CMK (cell line): ENCODE data around the gene NBPF1.
"Not testable (repeated sequence)": the region's sequence is repeated elsewhere in the genome, so short reads cannot be mapped to it uniquely, and the experiment has no call there.

Experiments
- DNase-seq: peaks from one replicate; pipeline ENCODE4 v3.0.0-alpha.2; 2010; ENCODE audit warnings: low read depth

NBPF1 gene

DNA sequence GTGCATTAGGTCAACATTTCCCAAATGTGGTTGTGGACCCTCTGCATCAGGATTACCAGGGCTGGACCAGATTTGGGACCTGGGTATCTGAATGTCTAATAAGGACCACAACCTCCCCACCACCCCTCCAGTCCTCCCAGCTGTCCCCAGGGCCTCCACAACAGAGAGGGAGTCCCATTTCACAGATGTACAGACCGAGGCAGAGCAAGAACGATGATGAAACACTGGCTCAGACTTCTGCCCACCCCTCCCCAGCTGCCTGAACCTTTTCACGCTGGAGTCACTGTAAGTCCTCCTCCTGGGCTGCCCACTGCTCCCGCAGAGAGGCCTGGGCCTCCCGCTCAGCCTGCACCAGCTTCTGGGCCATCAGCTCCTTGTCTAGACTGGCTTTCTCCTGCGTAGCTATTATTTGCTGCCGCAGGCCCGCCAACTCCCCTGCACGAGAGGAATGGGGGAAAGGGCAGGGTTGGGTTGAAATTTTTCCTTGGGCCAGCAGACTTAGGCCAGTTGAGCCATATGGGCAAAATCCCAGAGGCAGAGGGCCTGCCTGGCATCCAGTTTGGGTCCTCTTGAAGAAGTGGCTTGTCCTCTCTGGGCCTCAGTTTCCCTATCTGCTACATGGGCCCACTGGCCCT, 8.4 kb upstream of the NBPF1 start:
- DNase-seq, result not testable (repeated sequence)

DNA sequence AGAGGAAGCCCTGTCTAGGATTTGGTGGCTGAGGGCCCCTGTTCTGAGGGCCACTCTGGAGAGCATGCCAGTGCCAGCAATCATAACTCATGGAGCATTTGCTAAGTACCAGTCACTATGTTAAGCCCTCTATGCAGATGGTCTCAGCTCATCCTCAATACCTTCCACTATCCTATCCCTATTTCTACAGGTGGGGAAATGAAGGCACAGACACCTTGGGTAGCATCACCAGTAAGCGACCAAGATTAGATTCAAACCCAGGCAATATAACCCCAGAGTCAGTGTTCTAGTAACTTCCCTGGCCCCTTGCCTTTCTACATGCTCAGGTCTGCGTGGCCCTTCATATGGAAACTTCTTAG, 7.9 kb upstream of the NBPF1 start:
- DNase-seq, result no peak

DNA sequence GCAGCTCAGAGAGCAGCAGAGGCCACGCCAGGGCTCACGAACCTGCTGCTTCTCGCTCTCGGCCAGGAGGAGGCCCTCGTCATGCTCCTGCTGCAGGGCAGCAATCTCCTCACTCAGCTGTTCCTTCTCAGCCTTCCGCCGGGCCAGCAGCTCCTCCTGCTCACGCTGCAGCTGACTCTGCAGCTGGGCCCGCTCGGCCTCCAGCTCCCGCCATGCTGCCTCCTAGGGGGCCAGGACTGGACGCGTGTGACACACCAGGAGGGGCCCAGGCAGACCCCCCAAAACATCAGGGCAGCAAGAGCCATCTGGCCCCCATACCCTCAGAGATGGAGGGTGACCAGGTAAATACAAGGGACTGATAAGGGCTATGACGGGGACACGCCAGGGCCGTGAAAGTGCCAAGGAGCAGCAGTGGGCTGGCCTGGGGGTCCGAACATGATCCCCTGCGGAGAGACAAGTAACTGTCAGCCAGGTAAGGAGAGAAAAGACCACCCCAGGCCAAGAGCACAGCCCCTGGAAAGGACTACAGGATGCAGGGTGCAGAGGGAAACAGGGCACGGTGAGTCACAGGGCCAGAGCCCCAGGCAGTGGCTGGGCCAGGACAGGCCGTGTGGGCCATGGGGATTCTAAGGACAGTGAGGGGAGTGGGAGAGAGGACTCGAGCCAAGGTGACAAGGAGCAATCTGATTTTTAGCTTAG, 6.6 kb upstream of the NBPF1 start:
- not testable (repeated sequence) for DNase-seq

DNA sequence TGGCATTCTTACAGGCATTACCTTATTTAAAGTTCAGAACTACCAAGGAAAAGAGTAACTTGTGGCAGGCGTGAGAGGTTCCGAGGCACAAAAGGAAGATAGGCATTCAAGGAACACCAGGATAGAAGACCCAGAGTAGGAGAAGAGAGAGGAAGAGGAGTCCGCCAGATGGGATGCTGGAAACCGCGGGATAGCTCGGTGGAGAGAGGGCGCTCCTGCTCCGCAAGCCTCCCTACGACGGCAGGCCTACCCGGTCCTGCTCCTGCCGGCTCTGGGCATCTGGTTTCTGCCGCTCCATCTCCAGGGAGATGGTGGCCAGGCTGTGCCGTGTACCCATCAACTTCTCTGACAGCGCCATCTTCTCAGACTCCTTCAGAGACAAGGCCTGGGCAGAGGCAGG, 5.4 kb upstream of the NBPF1 start:
- DNase-seq, result no peak

DNA sequence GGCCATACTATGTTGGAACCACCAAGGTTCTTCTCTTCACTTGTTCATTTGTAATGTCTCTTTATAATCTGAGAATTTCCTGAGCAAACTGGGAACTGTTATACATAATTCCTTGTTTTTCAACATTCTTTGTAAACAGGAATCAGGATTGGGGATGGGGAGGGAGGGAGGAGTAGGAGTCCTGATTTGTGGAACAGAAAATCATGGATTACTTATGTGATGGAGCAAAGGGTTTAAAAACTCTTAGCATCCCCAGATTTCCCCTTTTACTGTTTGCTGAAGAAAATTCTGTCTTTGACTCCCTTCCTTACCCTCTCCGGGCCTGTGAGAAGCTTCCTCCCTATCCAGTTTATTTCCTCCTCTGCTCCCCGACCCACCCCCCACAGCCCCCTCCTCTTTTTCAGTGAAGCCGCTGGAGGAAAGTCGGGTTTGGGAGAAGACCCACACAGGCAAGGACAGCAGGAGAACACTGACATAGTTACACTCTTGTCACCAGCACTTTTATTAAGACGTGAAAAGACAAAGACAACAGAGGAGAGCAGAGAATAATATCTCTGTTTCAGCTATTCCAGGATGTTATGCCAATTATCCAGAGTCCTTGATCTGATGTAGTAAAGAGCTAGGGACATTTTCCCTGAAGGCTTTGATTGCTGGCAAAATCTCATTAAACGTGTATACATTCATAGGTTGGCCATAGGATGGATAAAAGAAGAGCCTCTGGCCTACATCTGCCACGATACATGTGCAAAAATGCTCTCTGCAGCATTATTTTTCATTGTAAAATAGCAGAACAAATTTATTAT, 4.6 kb upstream of the NBPF1 start:
- DNase-seq, result no peak

DNA sequence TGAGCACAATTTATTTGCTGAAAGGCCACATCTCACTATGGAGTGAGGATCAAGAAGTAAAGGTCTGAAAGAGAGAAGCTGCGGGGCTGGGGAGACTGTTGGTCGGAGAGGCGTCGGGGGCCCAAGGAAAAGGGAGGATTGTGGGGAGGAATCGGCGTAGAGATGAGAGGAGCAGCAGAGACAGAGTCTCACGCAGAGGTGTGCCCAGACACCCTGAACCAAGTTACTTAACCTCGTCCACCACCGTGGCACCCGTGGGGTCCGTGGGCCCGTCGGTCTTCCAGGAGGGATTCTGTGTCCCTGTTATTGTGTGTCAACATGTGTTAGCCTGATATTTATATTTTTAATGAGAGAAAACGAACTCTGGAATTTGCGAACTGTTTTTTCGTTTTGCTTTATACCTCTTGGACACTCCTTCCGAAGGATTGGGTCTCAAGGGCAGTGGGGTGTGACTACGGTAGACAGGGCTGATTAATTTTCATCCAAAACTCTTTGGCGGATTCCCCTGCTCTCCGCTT, 3.8 kb upstream of the NBPF1 start:
- DNase-seq, result no peak

DNA sequence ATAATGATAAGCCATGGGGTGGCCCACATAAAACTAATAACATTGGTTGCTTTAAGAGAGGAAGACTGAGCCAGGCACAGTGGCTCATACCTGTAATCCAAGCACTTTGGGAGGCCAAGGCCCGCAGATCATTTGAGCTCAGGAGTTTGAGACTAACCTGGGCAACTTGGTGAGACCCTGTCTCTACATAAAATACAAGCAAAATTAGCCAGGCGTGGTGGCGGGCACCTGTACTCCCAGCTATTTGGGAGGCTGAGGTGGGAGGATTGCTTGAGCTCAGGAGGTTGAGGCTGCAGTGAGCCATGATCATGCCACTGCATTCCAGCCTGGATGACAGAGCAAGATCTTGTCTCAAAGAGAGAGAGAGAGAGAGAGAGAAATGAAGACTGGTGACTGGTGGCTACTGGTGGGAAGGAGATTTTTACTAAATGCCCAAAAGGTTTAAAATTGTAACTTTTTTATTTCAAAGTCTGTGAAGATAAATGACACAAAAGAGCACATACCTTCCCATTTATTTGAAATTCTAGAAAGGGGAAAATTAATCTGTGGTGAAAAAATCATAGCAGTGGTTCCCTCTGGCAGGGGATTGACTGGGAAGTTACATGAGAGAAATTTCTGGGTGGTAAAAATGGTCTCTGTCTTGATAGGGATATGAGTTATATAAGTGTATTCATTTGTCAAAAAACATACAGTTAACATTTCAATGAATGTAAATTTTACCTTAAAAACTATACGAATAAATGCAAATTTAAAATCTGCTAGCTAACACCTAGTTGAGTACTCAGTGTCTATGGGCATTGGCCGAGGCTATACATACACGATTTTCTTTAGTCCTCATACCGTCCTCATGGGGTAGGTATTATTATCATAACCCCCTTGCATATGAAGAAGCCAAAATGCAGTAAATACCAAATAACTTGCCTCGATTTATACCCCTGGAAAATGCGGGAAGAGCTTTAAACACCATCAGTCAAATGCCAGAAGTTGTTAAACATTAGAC, 2.2 kb upstream of the NBPF1 start:
- no peak for DNase-seq

DNA sequence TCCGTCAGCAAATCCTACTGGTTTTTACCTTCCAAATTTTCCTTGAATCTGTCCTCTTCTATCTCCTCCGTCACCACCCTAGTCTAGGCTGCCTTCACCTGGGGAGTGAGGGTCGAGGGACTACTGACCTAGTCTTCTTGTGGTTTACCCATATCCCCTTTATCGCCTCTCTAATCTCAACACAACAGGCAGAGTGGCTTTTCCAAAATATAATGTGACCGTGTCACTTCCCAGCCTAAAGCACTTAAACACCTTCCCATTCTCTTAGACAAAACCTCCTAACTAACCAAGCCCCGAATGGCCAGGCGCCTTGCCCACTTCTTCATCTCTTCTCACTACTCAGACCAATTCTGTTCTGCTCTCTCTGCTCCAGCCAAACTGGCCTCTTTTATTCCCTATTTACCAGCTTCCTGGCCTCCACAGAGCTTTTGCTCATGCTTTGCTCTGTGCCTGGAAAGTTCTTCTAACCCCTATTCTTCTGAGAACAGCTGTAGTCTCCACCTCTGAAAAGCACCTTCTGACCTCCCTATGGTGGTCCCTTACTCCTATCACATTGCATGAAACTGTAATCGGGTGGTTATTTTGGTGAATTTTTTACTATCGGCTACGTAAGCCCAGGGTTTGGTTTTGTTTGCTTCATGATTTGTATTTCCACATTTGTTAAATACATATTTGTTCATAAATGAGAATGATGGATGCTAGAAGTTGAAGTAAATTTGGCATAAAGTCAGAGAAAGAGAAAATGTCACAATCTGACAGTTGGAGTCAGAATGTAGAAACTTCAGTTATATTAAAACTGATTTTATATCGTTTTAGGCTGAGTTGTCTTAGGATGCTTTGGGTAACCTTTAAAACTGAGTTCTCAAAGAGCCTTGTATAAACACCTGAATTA, 1.2 kb upstream of the NBPF1 start:
- no peak for DNase-seq

DNA sequence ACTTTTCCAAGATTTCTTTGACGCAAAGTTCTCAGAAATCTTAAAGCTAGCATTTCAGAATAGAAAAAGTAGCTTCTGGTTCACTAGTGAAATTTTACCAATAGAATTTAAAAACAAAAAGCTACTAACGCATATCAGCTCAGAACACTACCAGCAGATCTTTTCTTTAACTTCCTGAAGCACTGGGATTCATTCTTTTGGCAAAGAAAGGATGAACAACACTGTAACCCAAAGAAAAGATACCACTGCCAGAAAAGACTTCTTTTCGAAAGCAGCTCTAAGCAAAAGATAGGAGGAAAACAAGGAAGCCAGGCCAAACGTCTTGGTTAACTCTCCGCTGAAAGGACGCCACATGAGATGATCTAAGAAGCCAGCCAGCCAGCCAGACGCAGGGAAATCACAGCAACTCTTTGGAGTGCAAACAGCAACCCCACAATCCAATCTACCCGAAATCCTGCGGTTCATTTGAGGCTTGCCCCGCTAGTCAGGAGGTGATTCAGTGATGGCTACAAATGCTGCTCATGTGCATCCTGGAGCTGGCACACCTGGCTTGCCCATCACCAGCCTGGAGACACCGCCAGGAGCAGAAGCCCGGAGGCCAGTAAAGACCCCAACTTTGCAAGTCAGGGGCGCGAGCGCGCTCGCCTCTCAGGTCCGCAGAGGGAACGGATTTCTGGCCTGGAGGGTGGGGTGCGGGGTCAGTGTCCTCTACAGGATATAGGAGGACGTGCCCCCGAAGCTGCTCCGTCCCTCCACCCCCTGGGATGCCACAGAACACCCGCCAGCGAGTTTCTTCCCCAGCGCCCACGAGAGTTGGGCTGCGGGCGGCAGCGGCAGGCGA, 812 bp downstream of the NBPF1 start:
- DNase-seq, result no peak

DNA sequence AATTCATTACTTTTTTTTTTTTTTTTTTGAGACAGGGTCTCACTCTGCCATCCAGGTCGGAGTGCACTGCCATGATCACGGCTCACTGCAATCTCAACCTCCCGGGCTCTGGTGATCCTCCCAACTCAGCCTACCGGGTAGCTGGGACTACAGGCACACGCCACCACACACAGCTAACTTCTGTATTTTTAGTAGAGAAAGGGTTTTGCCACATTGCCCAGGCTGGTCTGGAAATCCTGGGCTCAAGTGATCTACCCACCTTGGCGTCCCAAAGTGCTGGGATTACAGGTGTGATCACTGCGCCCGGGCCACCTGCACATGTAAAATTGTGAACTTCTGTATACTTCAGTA, 1.4 kb downstream of the NBPF1 start:
- DNase-seq, result not testable (repeated sequence)

DNA sequence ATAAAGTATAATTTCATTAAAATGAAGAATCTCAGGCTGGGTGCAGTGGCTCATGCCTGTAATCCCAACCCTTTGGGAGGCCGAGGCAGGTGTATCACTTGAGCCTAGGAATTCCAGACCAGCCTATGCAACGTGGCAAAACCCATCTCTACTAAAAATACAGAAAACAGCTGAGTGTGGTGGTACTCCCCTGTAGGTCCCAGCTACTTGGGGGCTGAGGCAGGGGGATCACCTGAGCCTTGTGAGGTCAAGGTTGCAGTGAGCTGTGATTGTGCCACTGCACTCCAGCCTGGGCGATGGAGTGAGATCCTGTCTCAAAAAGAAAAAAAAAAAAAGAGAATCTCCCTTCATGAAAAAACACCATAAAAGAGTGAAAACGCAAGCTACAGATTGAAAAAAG, 2.2 kb downstream of the NBPF1 start:
- not testable (repeated sequence) for DNase-seq

DNA sequence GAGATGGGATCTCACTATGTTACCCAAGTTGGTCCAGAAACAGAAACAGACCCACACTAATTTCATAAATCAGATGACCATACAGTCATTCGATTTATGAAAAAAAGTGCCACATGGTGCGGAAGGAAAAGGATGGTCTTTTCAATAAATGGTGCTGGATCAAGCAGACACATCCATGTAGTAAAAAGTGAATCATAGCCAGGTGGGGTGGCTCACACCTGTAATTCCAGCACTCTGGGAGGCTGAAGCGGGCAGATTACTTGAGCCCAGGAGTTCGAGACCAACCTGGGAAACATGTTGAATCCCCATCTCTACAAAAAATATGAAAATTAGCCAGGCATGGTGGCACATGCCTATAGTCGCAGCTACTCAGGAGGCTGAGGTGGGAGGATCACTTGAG, 2.8 kb downstream of the NBPF1 start:
- DNase-seq, result not testable (repeated sequence)

DNA sequence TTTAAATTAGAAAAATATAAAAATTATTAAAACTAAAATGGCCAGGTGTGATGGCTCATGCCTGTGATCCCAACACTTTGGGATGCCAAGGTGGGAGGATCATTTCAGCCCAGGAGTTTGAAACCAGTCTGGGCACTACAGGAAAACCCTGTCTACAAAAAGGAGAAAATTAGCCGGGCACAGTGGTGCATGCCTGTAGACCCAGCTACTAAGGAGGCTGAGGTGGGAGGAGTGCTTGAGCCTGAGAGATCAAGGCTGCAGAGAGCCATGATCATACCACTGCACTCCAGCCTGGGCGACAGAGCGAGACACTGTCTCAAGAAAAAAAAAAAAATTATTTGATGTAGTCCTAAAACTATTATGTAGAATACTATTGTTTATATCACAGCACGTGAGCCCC, 3.6 kb downstream of the NBPF1 start:
- DNase-seq, result not testable (repeated sequence)

DNA sequence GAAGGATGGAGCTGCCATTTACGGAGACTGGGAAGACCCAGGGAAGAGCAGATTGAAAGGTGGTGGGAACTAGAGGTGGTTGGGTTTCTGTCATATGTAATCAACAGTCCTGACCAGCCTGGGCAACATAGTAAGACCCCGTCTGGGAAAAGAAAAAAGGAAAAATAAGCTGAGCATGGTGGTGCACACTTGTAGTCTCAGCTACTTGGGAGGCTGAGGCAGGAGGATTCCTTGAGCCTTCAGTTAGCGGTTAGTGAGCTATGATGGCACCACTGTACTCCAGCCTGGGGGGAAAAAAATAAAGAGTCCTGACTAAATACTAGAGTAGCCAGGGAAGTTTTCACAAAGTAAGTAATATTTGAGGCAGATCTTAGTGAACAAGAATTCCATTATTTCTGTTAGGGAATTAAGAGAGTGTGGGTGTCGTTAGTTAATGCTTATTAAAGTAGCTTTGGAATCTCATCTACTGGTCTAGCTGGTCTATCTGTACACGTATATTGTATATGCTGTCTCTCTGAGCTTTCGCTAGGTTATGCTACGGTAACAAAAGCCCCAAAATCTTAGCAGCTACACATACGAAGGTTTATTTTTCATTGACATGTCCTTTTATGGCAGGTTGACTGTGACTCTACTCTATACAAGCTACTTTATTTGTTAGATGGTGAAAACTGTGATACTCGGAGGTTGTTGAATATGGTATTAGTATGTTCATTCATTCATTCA, 4.4 kb downstream of the NBPF1 start:
- no peak for DNase-seq

DNA sequence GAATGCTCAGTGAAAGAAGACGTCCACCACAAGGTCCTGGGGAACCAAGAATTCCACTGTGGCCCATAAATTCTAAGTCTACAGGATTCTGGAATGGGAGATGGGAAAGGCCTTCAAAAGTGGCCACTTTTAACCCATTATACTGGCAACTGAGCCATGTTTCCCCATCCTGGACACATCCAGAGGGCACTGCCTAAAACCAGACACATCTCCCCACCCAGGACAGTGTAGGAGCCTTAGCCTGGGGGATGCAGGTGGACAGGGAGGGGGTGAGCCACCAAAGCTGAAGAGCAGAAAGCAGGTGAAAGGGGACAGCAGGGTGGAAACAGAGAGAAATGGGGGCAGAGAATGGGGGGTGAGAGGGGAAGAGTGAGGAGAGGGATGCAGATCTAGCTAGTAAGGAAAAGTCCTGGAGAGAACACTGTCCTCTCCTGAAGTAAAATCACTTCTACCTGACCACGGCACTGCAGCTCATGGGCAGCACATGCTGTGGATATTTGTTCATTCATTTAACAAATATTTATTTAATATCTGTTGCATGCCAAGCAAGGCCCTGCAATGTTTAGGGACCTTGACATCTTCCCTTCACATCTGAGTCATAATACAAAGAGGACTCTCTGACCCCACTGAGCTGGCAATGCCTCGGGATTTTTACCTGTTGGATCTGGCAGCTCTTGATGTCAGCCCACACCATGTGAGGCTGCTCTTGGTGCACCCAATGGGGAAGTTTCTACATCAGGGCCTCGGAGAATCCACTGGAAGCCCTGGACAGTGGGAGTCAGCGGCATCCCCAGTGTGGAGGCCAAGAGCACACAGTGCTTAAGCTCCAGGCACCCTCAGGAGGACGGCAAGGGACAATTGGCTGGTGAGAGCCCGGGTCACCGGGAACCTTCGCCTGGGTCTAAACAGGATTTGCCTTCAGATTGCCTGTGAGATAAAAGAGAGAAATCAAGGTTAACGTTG, 5.2 kb downstream of the NBPF1 start:
- not testable (repeated sequence) for DNase-seq

DNA sequence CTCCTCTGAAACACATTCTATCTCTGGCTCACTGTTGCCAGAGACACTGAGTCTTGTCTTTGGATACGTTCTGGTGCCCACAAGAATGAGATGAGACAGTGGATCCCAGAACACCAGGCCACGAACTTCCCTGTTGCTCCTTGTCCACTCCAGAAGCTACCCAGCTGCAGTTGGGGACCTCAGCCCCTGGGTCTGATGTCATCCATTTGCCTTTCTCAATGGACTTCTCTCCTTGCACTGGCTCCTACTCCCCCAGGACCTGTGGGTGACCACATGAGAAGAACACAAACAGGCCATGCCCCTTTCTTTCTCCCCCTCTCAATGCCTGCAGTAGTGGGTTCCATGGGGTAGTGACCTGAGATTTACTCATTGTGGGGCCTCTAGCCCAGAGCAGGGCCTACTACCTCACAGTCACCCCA, 5.9 kb downstream of the NBPF1 start:
- no peak for DNase-seq

DNA sequence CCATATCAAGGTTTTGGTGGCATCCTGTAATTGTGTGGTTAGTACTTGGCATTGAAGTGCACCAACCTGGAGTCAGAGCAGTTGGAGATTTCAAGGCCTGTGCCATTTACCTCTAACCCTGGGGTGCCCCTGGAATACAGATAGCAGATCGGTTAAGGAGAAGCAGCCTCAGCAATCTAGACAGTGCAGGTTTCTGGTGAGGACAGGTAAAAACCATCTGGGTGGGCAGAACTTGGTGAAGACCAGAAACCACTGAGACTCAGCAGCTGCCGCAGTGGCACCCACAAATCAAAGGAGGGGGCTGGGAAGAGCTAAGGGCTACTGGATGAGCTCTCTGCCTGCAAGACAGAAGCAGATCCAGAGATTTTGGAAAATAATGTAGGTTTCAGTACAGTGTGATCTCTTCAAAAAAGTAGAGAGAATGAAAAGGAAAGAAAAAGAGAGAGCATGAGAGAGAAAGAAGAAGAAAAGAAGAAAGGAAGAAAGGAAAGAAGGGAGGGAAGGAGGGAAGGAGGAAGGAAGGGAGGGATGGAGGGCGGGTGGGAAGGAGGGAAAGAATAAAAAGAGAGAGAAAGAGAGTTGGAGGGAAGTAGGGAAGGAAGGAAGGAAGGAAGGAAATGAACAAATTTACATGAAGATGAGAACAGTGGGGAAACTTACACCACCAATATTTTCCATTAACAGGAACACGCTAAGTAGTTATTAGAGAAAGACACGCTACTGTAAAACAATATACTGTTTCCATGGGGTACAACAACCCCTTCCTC, 6.5 kb downstream of the NBPF1 start:
- not testable (repeated sequence) for DNase-seq
